Peyer's patch (tissue), 4 donors: ENCODE data around the gene SSTR5. TPM values are rescaled to one million over a fixed set of nuclear protein-coding genes. Genes with fewer than 3 reads are reported as not detected.

Experiments
- DNase-seq, 3 donors: peaks; one replicate each; pipeline ENCODE4 v3.0.0-alpha.2; 2017 to 2019
- H3K27ac ChIP-seq, 4 donors: fragments of 200-600 bp; sonication (generic); one replicate each; pipeline ENCODE4 v1.5.1; 2016 to 2019
- H3K27me3 ChIP-seq, 2 donors: fragments of 200-600 bp; sonication (generic); one replicate each; pipeline ENCODE4 v1.5.1; 2019
- H3K36me3 ChIP-seq, 3 donors: fragments of 200-600 bp; sonication (generic); one replicate each; pipeline ENCODE4 v1.5.1; 2016 to 2019
- H3K4me1 ChIP-seq, 4 donors: fragments of 200-600 bp; sonication (generic); one replicate each; pipeline ENCODE4 v1.5.1; 2016 to 2019
- H3K4me3 ChIP-seq, 4 donors: fragments of 200-600 bp; sonication (generic); 1 replicate in 3 of 4; 2 replicates in 1 of 4; pipeline ENCODE4 v1.5.1; 2016 to 2019; ENCODE audit warnings: mild to moderate bottlenecking in 1 of 4
- H3K9me3 ChIP-seq, 4 donors: fragments of 200-600 bp; sonication (generic); one replicate each; pipeline ENCODE4 v1.5.1; 2016 to 2019; ENCODE audit warnings: mild to moderate bottlenecking in 1 of 4
- POLR2A ChIP-seq, 2 donors: fragments of 450-650 bp; IDR thresholded peaks; one replicate each; pipeline ENCODE4 v1.5.1; 2017; ENCODE audit warnings: antibody characterized with exemption in 2 of 2, mild to moderate bottlenecking in 2 of 2, moderate library complexity in 2 of 2
- total RNA-seq, 4 donors: library from RNA; depleted of rRNA; stranded (reverse); fragments of >200 nt; gene quantifications; one replicate each; pipeline ENCODE4 v1.1.0, GENCODE V29; 2016
- TF ChIP-seq, protein P1 (sequence below), 6 experiments: fragments of 450-650 bp in 4 of 6; fragments of 200-600 bp in 2 of 6; sonication (generic) in 1 of 6; IDR thresholded peaks; one replicate each; pipeline ENCODE4 v1.5.1; 2017 to 2019; ENCODE audit warnings: antibody characterized with exemption in 6 of 6, mild to moderate bottlenecking in 3 of 6, moderate library complexity in 1 of 6

SSTR5 gene
- total RNA-seq, 4 donors from 2014 or later: 1.5 to 2.1 TPM; not detected in 2

DNA sequence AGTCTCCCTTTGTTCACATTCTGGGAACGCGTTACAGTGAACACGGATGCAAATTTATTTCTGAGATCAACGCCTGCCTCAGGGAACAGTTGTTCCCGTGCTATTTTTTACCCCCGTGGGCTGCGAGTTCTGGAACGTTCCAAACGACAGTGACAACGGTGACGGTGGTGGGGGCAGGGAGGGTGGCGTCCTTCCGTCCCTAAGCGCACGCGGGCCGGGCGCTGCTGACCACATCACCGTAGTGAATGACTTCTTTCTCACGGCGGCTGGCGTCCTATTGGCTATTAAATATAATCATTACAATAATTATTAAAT, 45.1 kb upstream of the SSTR5 start:
- H3K9me3 ChIP-seq: no peaks in the 10 kb centered on the region
- no peaks in the 10 kb centered on the region for H3K27me3 ChIP-seq
- no peak overlapping the region for H3K4me3 ChIP-seq
- no peak for DNase-seq
- H3K4me1 ChIP-seq: no peaks in the 10 kb centered on the region
- TF ChIP-seq, protein P1, sequence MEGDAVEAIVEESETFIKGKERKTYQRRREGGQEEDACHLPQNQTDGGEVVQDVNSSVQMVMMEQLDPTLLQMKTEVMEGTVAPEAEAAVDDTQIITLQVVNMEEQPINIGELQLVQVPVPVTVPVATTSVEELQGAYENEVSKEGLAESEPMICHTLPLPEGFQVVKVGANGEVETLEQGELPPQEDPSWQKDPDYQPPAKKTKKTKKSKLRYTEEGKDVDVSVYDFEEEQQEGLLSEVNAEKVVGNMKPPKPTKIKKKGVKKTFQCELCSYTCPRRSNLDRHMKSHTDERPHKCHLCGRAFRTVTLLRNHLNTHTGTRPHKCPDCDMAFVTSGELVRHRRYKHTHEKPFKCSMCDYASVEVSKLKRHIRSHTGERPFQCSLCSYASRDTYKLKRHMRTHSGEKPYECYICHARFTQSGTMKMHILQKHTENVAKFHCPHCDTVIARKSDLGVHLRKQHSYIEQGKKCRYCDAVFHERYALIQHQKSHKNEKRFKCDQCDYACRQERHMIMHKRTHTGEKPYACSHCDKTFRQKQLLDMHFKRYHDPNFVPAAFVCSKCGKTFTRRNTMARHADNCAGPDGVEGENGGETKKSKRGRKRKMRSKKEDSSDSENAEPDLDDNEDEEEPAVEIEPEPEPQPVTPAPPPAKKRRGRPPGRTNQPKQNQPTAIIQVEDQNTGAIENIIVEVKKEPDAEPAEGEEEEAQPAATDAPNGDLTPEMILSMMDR (IDR thresholded peaks at IDR 0.05): no peak
- no peak for TF ChIP-seq POLR2A (IDR thresholded peaks at IDR 0.05)
- H3K36me3 ChIP-seq: no peaks in the 10 kb centered on the region
- no peak overlapping the region for H3K27ac ChIP-seq

DNA sequence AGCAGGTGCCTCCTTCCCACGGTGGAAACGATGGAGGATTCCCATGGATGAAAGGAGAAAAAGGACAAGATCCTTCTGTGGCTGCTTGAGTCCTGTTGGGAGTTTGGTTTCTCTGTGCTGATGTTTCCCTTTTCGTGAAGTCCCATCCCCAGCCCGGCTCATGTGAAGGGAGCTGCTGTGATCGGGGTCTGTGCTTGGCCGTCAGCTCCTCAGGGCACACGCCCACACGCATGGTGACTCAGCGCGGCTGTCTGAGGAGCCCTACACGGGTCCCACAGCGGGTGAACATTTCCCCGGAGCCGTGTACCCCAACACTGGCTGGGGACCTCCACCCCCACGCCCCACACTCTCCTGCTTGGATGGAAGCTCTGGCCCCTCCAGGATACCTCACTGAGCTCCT, 44.5 kb upstream of the SSTR5 start:
- H3K4me1 ChIP-seq: no peaks in the 10 kb centered on the region
- no peak overlapping the region for H3K27ac ChIP-seq
- no peak for DNase-seq
- TF ChIP-seq, protein P1 (IDR thresholded peaks at IDR 0.05): no peak
- no peak overlapping the region for H3K4me3 ChIP-seq
- H3K36me3 ChIP-seq: no peaks in the 10 kb centered on the region
- no peaks in the 10 kb centered on the region for H3K9me3 ChIP-seq
- no peaks in the 10 kb centered on the region for H3K27me3 ChIP-seq

DNA sequence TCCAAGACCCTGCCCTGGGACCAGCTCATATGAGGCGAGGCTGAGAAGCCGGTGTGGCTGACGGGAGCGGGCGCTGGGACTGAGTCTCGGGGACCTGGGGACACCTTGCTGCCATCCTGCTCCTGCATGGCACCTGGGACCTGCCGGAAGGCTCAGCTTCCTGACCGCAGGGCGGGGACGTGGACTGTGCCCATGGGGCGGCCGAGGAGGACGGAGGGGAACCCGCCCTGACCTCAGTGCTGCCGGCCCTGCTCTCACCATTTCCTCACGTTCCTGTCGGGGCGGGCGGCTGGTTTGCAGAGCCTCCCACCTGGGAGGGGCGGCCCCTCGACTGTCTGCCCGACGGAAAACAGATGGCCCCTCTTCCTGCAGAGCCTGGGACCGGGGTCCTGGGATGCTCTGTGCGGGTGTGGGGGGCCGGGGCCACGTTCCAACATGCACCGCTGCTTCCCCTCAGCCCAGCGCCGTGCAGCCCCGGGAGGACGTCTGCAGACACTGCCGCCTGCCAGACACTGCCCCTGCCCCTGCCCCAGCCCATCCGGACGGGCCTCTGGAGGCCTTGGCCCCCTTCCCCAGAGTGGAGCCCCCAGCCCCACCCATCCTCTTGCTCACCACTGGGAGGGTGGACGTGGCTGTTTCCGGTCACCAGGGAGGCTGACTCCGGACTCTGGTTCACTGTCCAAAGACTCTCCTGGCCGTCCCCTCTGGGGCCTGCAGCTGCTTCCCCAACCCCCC, 43.9 kb upstream of the SSTR5 start:
- Histone ChIP-seq H3K27ac (no peak overlapping the region), H3K4me1 (no peaks in the 10 kb centered on the region), H3K4me3 (no peak overlapping the region), H3K36me3 (no peaks in the 10 kb centered on the region), H3K9me3 (no peaks in the 10 kb centered on the region), H3K27me3 (no peaks in the 10 kb centered on the region)
- no peak for TF ChIP-seq POLR2A (IDR thresholded peaks at IDR 0.05)
- TF ChIP-seq, protein P1 (IDR thresholded peaks at IDR 0.05): no peak
- no peak for DNase-seq

DNA sequence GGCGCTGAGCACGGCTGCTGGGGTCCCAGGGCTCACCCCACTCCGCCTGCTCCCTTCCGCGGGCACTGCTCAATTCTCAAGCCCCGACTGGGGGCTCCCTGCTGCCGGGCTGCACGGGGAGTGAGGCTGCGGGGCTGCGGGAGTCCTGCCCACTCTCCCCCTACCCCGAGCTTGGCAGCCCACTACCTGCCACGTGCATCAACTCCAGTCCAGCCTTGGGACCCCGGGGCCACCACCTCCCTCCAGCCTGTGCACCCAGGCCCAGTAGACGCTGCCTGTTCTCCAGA, 43.3 kb upstream of the SSTR5 start:
- TF ChIP-seq, protein P1 (IDR thresholded peaks at IDR 0.05): no peak
- TF ChIP-seq POLR2A (IDR thresholded peaks at IDR 0.05): no peak
- no peaks in the 10 kb centered on the region for H3K4me1 ChIP-seq
- H3K36me3 ChIP-seq: no peaks in the 10 kb centered on the region
- no peaks in the 10 kb centered on the region for H3K27me3 ChIP-seq
- H3K9me3 ChIP-seq: no peaks in the 10 kb centered on the region
- DNase-seq: no peak
- no peak overlapping the region for H3K27ac ChIP-seq
- no peak overlapping the region for H3K4me3 ChIP-seq

DNA sequence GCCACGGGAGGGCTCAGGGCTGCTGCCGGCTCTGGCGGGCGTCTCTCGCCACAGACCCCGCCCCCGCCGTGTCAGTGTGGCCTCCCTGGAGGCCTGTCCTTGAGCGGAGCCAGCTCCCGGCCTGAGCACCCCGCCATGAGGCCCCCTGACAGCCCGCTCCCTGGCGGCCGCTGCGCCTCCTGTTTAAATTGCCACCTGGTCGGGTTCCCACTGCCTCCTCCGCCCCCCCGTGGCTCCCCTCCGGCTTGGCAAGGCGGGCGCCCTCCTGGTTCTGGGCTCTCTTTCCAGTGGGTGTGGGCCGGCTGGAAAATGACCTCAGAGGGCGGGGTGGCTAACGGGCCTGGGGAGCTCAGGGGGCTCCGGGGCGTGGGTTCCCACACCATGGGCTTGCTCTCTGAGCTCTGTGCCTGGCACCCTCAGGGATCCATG, 42.1 kb upstream of the SSTR5 start:
- Histone ChIP-seq H3K36me3 (no peaks in the 10 kb centered on the region), H3K27me3 (no peaks in the 10 kb centered on the region), H3K4me1 (no peaks in the 10 kb centered on the region), H3K9me3 (no peaks in the 10 kb centered on the region), H3K4me3 (no peak overlapping the region), H3K27ac (no peak overlapping the region)
- TF ChIP-seq POLR2A (IDR thresholded peaks at IDR 0.05): no peak
- TF ChIP-seq, protein P1 (IDR thresholded peaks at IDR 0.05): no peak
- no peak for DNase-seq

DNA sequence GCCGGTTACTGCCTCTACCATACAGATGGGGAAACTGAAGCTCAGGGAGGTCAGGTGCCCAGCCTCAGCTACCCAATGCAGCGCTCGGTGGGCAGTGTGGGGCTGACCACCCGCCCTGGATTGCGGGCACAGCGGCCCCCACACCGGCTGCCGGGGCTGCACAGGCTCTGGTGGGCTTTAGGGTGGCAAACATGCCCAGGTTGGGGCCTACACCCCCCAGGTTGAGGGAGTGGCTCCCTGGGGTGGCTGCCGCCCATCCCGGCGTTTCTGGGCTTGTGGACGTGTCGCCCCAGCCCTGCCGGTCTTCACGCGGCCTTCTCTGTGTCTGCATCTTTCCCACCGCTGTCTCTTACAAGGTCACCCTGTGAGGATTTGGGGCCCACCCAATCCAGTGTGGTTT, 40.9 kb upstream of the SSTR5 start:
- no peak for TF ChIP-seq POLR2A (IDR thresholded peaks at IDR 0.05)
- TF ChIP-seq, protein P1 (IDR thresholded peaks at IDR 0.05): no peak
- Histone ChIP-seq H3K36me3 (no peaks in the 10 kb centered on the region), H3K9me3 (no peaks in the 10 kb centered on the region), H3K4me1 (no peaks in the 10 kb centered on the region), H3K27ac (no peak overlapping the region), H3K27me3 (no peaks in the 10 kb centered on the region), H3K4me3 (no peak overlapping the region)
- no peak for DNase-seq
